Measurements from ENCODE around the gene MALRD1.

Gene MALRD1

GRCh38 chr10:19111501-19112267 lies 63.1 kb downstream of the MALRD1 start:
- no peak for DNase-seq (ENCODE audit: low read depth)

GRCh38 chr10:19117438-19117837 lies 68.8 kb downstream of the MALRD1 start:
- DNase-seq (ENCODE audit: low read depth), result no peak

GRCh38 chr10:19119191-19119590 lies 70.6 kb downstream of the MALRD1 start:
- no peak for DNase-seq (ENCODE audit: low read depth)

GRCh38 chr10:19120381-19120908 lies 71.8 kb downstream of the MALRD1 start:
- DNase-seq (ENCODE audit: low read depth), result no peak

GRCh38 chr10:19133992-19134391 lies 85.4 kb downstream of the MALRD1 start:
- DNase-seq (ENCODE audit: low read depth), result no peak

- no peak for DNase-seq (ENCODE audit: low read depth)
Observed at GRCh38 chr10:19142967-19143366, 94.4 kb downstream of the MALRD1 start.

- no peak for DNase-seq (ENCODE audit: low read depth)
Observed at GRCh38 chr10:19144206-19144605, 95.6 kb downstream of the MALRD1 start.

- DNase-seq (ENCODE audit: low read depth), result no peak
Observed at GRCh38 chr10:19154375-19154774, 105.8 kb downstream of the MALRD1 start.

- DNase-seq (ENCODE audit: low read depth), result no peak
Observed at GRCh38 chr10:19158358-19158757, 109.8 kb downstream of the MALRD1 start.

GRCh38 chr10:19158870-19159269 lies 110.3 kb downstream of the MALRD1 start:
- DNase-seq (ENCODE audit: low read depth), result no peak

GRCh38 chr10:19164461-19164860 lies 115.9 kb downstream of the MALRD1 start:
- DNase-seq (ENCODE audit: low read depth), result no peak

GRCh38 chr10:19168584-19168983 lies 120.0 kb downstream of the MALRD1 start:
- DNase-seq (ENCODE audit: low read depth), result no peak

- DNase-seq (ENCODE audit: low read depth), result no peak
Observed at GRCh38 chr10:19169041-19169440, 120.4 kb downstream of the MALRD1 start.

- DNase-seq (ENCODE audit: low read depth), result no peak
Observed at GRCh38 chr10:19169684-19170083, 121.1 kb downstream of the MALRD1 start.

- DNase-seq (ENCODE audit: low read depth), result no peak
Observed at GRCh38 chr10:19178675-19179074, 130.1 kb downstream of the MALRD1 start.

GRCh38 chr10:19184891-19185290 lies 136.3 kb downstream of the MALRD1 start:
- no peak for DNase-seq (ENCODE audit: low read depth)

- DNase-seq (ENCODE audit: low read depth), result no peak
Observed at GRCh38 chr10:19194866-19195265, 146.3 kb downstream of the MALRD1 start.

- no peak for DNase-seq (ENCODE audit: low read depth)
Observed at GRCh38 chr10:19195698-19196097, 147.1 kb downstream of the MALRD1 start.

GRCh38 chr10:19200211-19200610 lies 151.6 kb downstream of the MALRD1 start:
- DNase-seq (ENCODE audit: low read depth), result no peak

GRCh38 chr10:19204246-19204917 lies 155.8 kb downstream of the MALRD1 start:
- DNase-seq (ENCODE audit: low read depth), result no peak

GRCh38 chr10:19209319-19209718 lies 160.7 kb downstream of the MALRD1 start:
- no peak for DNase-seq (ENCODE audit: low read depth)

GRCh38 chr10:19212590-19212989 lies 164.0 kb downstream of the MALRD1 start:
- no peak for DNase-seq (ENCODE audit: low read depth)

- DNase-seq (ENCODE audit: low read depth), result no peak
Observed at GRCh38 chr10:19221216-19221615, 172.6 kb downstream of the MALRD1 start.

Data from HS-27A (cell line).